ENCODE results near the gene METTL5. TPM values are rescaled to one million over a fixed set of nuclear protein-coding genes. Genes with fewer than 3 reads are reported as not detected.

Gene METTL5
- total and polyA plus RNA-seq, 9 of the 15 experiments (the other 6 are each of a cell fraction or from before 2014, with no cell fraction given), result 149 to 471 (median 224) TPM

GRCh38 chr2:169824373-169825333, at the start of gene METTL5 (continued):
- peak; percentile 81 to 93 for TF ChIP-seq NONO (IDR thresholded peaks at IDR 0.05; ENCODE audit: low read depth in 2 of 2, low read length in 1 of 2)
- no peak; the same call in 1 of the 2 replicates for TF ChIP-seq MAFF (IDR thresholded peaks at IDR 0.05; ENCODE audit: low read length)
- TF ChIP-seq SP1 (CRISPR knock-in tag; IDR thresholded peaks at IDR 0.05), result peak; percentile 71
- no peak for TF ChIP-seq ZNF444 (CRISPR knock-in tag; IDR thresholded peaks at IDR 0.05)
- no peak for TF ChIP-seq EWSR1 (IDR thresholded peaks at IDR 0.05; ENCODE audit: borderline replicate concordance, low read depth, partially characterized antibody)
- no peak for TF ChIP-seq ZNF699 (CRISPR knock-in tag; IDR thresholded peaks at IDR 0.05; ENCODE audit: insufficient replicate concordance)
- TF ChIP-seq FOXP4 (CRISPR knock-in tag; IDR thresholded peaks at IDR 0.05; ENCODE audit: borderline replicate concordance), result no peak; the same call in 1 of the 2 replicates
- peak; percentile 43; the same call in 1 of the 2 replicates for TF ChIP-seq ZNF76 (CRISPR knock-in tag; IDR thresholded peaks at IDR 0.05; ENCODE audit: borderline replicate concordance)
- TF ChIP-seq KDM5B (IDR thresholded peaks at IDR 0.05; ENCODE audit: insufficient replicate concordance, low read depth, low read length), result peak; percentile 91
- no peak for TF ChIP-seq YBX1 (IDR thresholded peaks at IDR 0.05)
- peak; percentile 90 for TF ChIP-seq GABPB1 (CRISPR knock-in tag; IDR thresholded peaks at IDR 0.05)
- no peak for TF ChIP-seq SIX5 (IDR thresholded peaks at IDR 0.05; ENCODE audit: borderline replicate concordance in 1 of 2, insufficient read depth in 1 of 2, low read depth in 1 of 2, low read length in 2 of 2)
- TF ChIP-seq RBM25 (IDR thresholded peaks at IDR 0.05; ENCODE audit: low read depth, low read length, severe bottlenecking), result peak; percentile 74
- TF ChIP-seq BRD4 (IDR thresholded peaks at IDR 0.05), result no peak; the same call in 1 of the 2 replicates
- no peak for TF ChIP-seq SMARCA4 (IDR thresholded peaks at IDR 0.05)
- no peak for TF ChIP-seq ZNF518B (CRISPR knock-in tag; IDR thresholded peaks at IDR 0.05)
- no peak for TF ChIP-seq PYGO2 (tag; IDR thresholded peaks at IDR 0.05)
- TF ChIP-seq TAF7 (tag; IDR thresholded peaks at IDR 0.05), result no peak
- TF ChIP-seq ZFP91 (CRISPR knock-in tag; IDR thresholded peaks at IDR 0.05), result no peak
- 0 out of 2 replicates have a peak, but pooled peaks have one; percentile 71 for TF ChIP-seq CHCHD3 (CRISPR knock-in tag; IDR thresholded peaks at IDR 0.05)

Data from K562 (cell line).